Neural progenitor cell (in vitro differentiated cells): ENCODE measurements around the gene PEPD. TPM values are rescaled to one million over a fixed set of nuclear protein-coding genes. Genes with fewer than 3 reads are reported as not detected.
"Not testable (repeated sequence)": the region's sequence is repeated elsewhere in the genome, so short reads cannot be mapped to it uniquely, and the experiment has no call there.

Experiments used
- DNase-seq: peaks from one replicate; pipeline ENCODE4 v3.0.0-alpha.2; 2016; ENCODE audit warnings: low spot score
- H2AFZ ChIP-seq: fragments of 200-600 bp; sonication (generic); replicated peaks from 2 replicates; pipeline ENCODE4 v1.6.1; 2016; ENCODE audit warnings: antibody characterized with exemption
- H3F3A ChIP-seq: fragments of 200-600 bp; sonication (generic); 2 replicates; pipeline ENCODE4 v1.6.1; 2016; ENCODE audit warnings: antibody characterized with exemption, low read depth
- H3K27ac ChIP-seq: fragments of 200-600 bp; sonication (generic); 2 replicates; pipeline ENCODE4 v1.5.1; 2016; ENCODE audit warnings: mild to moderate bottlenecking
- H3K27me3 ChIP-seq: fragments of 200-600 bp; sonication (generic); 2 replicates; pipeline ENCODE4 v1.6.1; 2016; ENCODE audit warnings: mild to moderate bottlenecking, moderate library complexity
- H3K36me3 ChIP-seq: fragments of 200-600 bp; sonication (generic); 2 replicates; pipeline ENCODE4 v1.5.1; 2016
- H3K4me1 ChIP-seq: fragments of 200-600 bp; sonication (generic); 2 replicates; pipeline ENCODE4 v1.6.1; 2016; ENCODE audit warnings: mixed run types
- H3K4me2 ChIP-seq: fragments of 200-600 bp; sonication (generic); 2 replicates; pipeline ENCODE4 v1.6.1; 2016
- H3K4me3 ChIP-seq: fragments of 200-600 bp; sonication (generic); 2 replicates; pipeline ENCODE4 v1.5.1; 2016
- H3K79me2 ChIP-seq: fragments of 200-600 bp; sonication (generic); 2 replicates; pipeline ENCODE4 v1.6.1; 2016; ENCODE audit warnings: low read depth
- H3K9ac ChIP-seq: fragments of 200-600 bp; sonication (generic); 2 replicates; pipeline ENCODE4 v1.6.1; 2016
- H3K9me3 ChIP-seq: fragments of 200-600 bp; sonication (generic); 2 replicates; pipeline ENCODE4 v1.5.1; 2016; ENCODE audit warnings: low read depth
- H4K20me1 ChIP-seq: fragments of 200-600 bp; sonication (generic); 2 replicates; pipeline ENCODE4 v1.6.1; 2016; ENCODE audit warnings: low read depth
- H3K27ac Mint-ChIP-seq: 3 replicates; pipeline ENCODE4 v1.8.0; 2021; ENCODE audit warnings: mixed read lengths
- H3K27me3 Mint-ChIP-seq: 2 replicates; pipeline ENCODE4 v1.8.0; 2022; ENCODE audit warnings: low read depth, mild to moderate bottlenecking, inconsistent platforms, moderate library complexity, mixed read lengths; ENCODE audit not compliant: insufficient read depth
- H3K36me3 Mint-ChIP-seq: 3 replicates; pipeline ENCODE4 v1.8.0; 2021; ENCODE audit warnings: mixed read lengths
- H3K4me1 Mint-ChIP-seq: 3 replicates; pipeline ENCODE4 v1.8.0; 2021; ENCODE audit warnings: mixed read lengths
- H3K4me3 Mint-ChIP-seq: 3 replicates; pipeline ENCODE4 v1.8.0; 2021; ENCODE audit warnings: mild to moderate bottlenecking, moderate library complexity, mixed read lengths
- H3K9me3 Mint-ChIP-seq: 3 replicates; pipeline ENCODE4 v1.8.0; 2020; ENCODE audit warnings: mixed read lengths
- CTCF ChIP-seq: fragments of 200-600 bp; sonication (generic); IDR thresholded peaks from 2 replicates; pipeline ENCODE4 v1.5.1; 2017; ENCODE audit warnings: antibody characterized with exemption, mild to moderate bottlenecking
- EZH2 ChIP-seq: fragments of 200-600 bp; sonication (generic); IDR thresholded peaks from 2 replicates; pipeline ENCODE4 v1.6.1; 2017; ENCODE audit warnings: antibody characterized with exemption, mild to moderate bottlenecking, moderate library complexity
- EZH2phosphoT487 ChIP-seq: fragments of 200-600 bp; sonication (generic); IDR thresholded peaks from 2 replicates; pipeline ENCODE4 v1.6.1; 2017; ENCODE audit warnings: antibody characterized with exemption
- total RNA-seq: library from RNA; depleted of rRNA; stranded (reverse); fragments of >200 nt; gene quantifications from 2 replicates; pipeline ENCODE4 v1.2.3, GENCODE V29; 2015; ENCODE audit warnings: low replicate concordance

The PEPD gene
- total RNA-seq, 1 donor from 2014 or later, result 47.0 TPM

DNA sequence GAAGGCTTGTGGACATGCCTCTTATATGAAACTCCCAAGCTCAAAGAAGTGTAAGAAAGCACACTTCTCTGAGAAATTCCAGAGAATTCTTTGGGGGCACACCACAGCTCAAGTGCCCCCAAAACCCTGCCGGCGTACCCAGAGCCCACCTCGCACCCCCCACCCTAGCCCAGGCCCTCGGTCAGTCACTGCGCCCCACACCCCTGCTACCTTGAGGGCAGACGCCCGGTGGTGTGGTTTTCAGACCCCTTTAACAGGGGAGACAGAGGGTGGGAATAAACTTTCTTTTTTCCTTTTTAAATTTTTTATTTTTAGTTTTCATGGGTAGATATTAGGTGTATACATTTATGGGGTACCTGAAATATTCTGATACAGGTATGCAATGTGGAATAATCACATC is 29.5 kb downstream of the PEPD start:
- Histone ChIP-seq H3K4me3 (no peak overlapping the region), H3K9me3 (no peaks in the 10 kb centered on the region), H3K4me2 (no peak overlapping the region), H3K36me3 (no peaks in the 10 kb centered on the region), H2AFZ (no peak overlapping the region), H3K9ac (no peak overlapping the region), H3K79me2 (no peaks in the 10 kb centered on the region), H3K4me1 (no peaks in the 10 kb centered on the region), H3K27me3 (no peaks in the 10 kb centered on the region), H3F3A (no peaks in the 10 kb centered on the region), H4K20me1 (no peaks in the 10 kb centered on the region), H3K27ac (no peak overlapping the region)
- no peak for DNase-seq
- Mint-ChIP-seq H3K36me3 (no peaks in the 10 kb centered on the region), H3K27ac (no peak overlapping the region), H3K4me1 (no peaks in the 10 kb centered on the region), H3K4me3 (no peak overlapping the region), H3K27me3 (peaks cover 4% of the 10 kb centered on the region), H3K9me3 (no peaks in the 10 kb centered on the region)
- no peak for TF ChIP-seq EZH2
- no peak for TF ChIP-seq EZH2phosphoT487
- no peak for TF ChIP-seq CTCF

DNA sequence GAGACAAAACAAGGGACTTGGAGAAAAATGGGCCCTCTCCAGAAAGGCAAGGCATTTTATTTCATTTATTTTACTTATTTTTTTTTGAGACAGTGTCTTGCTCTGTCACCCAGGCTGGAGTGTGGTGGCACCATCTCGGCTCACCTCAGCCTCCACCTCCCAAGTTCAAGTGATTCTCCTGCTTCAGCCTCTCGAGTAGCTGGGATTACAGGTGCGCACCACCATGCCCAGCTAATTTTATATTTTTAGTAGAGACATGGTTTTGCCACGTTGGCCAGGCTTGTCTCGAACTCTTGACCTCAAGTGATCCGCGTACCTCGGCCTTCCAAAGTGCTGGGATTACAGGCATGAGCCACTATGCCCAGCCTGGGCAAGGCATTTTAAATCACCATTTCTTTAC is 31.0 kb downstream of the PEPD start:
- H3K27me3 Mint-ChIP-seq, H3K4me1 Mint-ChIP-seq, H3K9me3 ChIP-seq, H3K36me3 Mint-ChIP-seq, H2AFZ ChIP-seq, H3K4me3 ChIP-seq, H3K4me2 ChIP-seq, H3K9me3 Mint-ChIP-seq, H4K20me1 ChIP-seq, H3K27me3 ChIP-seq, H3K27ac ChIP-seq, H3F3A ChIP-seq, H3K36me3 ChIP-seq, H3K79me2 ChIP-seq, H3K4me3 Mint-ChIP-seq, H3K4me1 ChIP-seq, H3K9ac ChIP-seq, H3K27ac Mint-ChIP-seq, DNase-seq: not testable (repeated sequence)

DNA sequence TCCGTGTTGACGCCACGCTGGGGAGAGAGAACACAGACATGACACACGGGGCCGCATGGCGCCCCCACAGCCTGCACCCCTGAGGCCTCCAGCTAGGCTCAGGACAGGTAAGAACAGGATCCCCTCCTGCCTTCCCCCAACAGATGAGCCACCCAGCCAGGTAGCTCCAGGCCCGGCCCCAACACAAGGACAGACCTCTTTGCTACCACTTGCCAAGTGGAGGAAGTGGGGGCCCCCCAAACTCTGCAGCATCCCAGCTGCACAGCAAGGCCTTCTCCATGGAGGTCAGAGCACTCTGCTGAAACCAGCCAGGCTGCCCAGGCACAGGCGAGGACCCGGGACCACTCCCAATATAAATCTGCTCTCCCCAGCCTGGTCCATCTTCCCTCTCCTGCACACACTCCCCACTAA is 31.5 kb downstream of the PEPD start:
- Mint-ChIP-seq H3K36me3 (no peaks in the 10 kb centered on the region), H3K27me3 (peaks cover 2% of the 10 kb centered on the region), H3K4me3 (no peak overlapping the region), H3K9me3 (no peaks in the 10 kb centered on the region), H3K27ac (no peak overlapping the region), H3K4me1 (no peaks in the 10 kb centered on the region)
- TF ChIP-seq CTCF (no peak), EZH2phosphoT487 (no peak), EZH2 (no peak)
- H3K9me3 ChIP-seq, result no peaks in the 10 kb centered on the region
- H3K9ac ChIP-seq, result no peak overlapping the region
- H3K4me3 ChIP-seq, result no peak overlapping the region
- no peak for DNase-seq
- no peak overlapping the region for H3K27ac ChIP-seq
- H3K27me3 ChIP-seq, result no peaks in the 10 kb centered on the region
- no peak overlapping the region for H2AFZ ChIP-seq
- no peaks in the 10 kb centered on the region for H3K4me1 ChIP-seq
- H3F3A ChIP-seq, result no peaks in the 10 kb centered on the region
- no peaks in the 10 kb centered on the region for H4K20me1 ChIP-seq
- H3K79me2 ChIP-seq, result no peaks in the 10 kb centered on the region
- no peak overlapping the region for H3K4me2 ChIP-seq
- H3K36me3 ChIP-seq, result no peaks in the 10 kb centered on the region

DNA sequence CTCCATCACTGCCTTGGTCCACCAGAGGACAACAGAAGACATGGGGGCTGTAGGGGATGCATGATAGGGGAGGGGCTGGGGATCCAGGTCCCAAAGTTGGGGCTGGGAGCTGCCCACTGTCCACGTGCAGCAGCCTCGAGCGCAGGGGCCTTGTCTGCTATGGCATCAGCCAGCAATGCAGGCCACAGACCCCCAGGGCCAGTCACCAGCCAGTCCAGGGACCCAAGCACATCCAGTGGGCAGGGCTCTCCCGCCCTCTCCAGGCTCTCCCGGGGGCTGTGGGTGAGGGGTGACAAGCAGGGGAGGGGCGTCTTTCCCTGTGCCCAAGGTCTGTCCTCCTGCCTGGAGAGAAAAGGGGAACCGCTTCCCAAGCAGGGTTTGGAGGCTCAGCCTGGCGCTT is 32.8 kb downstream of the PEPD start:
- Histone ChIP-seq H3K27me3 (no peaks in the 10 kb centered on the region), H3K36me3 (no peaks in the 10 kb centered on the region), H3K9me3 (no peaks in the 10 kb centered on the region), H3K79me2 (no peaks in the 10 kb centered on the region), H3K4me3 (no peak overlapping the region), H3K9ac (no peak overlapping the region), H3K4me2 (no peak overlapping the region), H2AFZ (no peak overlapping the region), H3K27ac (no peak overlapping the region), H3F3A (no peaks in the 10 kb centered on the region), H4K20me1 (no peaks in the 10 kb centered on the region), H3K4me1 (no peaks in the 10 kb centered on the region)
- TF ChIP-seq EZH2phosphoT487 (no peak), CTCF (no peak), EZH2 (no peak)
- no peak for DNase-seq
- Mint-ChIP-seq H3K9me3 (no peaks in the 10 kb centered on the region), H3K36me3 (no peaks in the 10 kb centered on the region), H3K27ac (no peak overlapping the region), H3K4me1 (no peaks in the 10 kb centered on the region), H3K4me3 (no peak overlapping the region), H3K27me3 (peaks cover 3% of the 10 kb centered on the region)
